Spleen (tissue), 11 donors: ENCODE results near the gene TMEM86A. TPM values are rescaled to one million over a fixed set of nuclear protein-coding genes. Genes with fewer than 3 reads are reported as not detected.

Experiments
- DNase-seq: peaks from one replicate; pipeline ENCODE4 v3.0.0-alpha.2; 2020
- H3K27ac ChIP-seq, 8 donors: fragments of 200-600 bp; sonication (generic) in 7 of 8; 1 replicate in 4 of 8; 2 replicates in 4 of 8; pipeline versions ENCODE4 v1.5.0 to v1.8.0; 2016 to 2021; ENCODE audit warnings: inconsistent platforms in 4 of 8, mild to moderate bottlenecking in 4 of 8, moderate library complexity in 1 of 8
- H3K27me3 ChIP-seq, 7 donors: fragments of 200-600 bp; sonication (generic) in 6 of 7; replicated peaks in 1 of 7; 1 replicate in 4 of 7; 2 replicates in 3 of 7; pipeline versions ENCODE4 v1.5.0 to v1.8.0; 2016 to 2021; ENCODE audit warnings: inconsistent platforms in 3 of 7, mild to moderate bottlenecking in 1 of 7
- H3K36me3 ChIP-seq, 6 donors: fragments of 200-600 bp; sonication (generic) in 5 of 6; 1 replicate in 4 of 6; 2 replicates in 2 of 6; pipeline versions ENCODE4 v1.5.0 to v1.8.0; 2016 to 2021; ENCODE audit warnings: inconsistent platforms in 2 of 6
- H3K4me1 ChIP-seq, 6 donors: fragments of 200-600 bp; sonication (generic) in 5 of 6; 1 replicate in 3 of 6; 2 replicates in 3 of 6; pipeline versions ENCODE4 v1.5.0 to v1.8.0; 2016 to 2021; ENCODE audit warnings: inconsistent platforms in 3 of 6
- H3K4me3 ChIP-seq, 8 donors: fragments of 200-600 bp; sonication (generic) in 7 of 8; 1 replicate in 4 of 8; 2 replicates in 4 of 8; pipeline versions ENCODE4 v1.5.0 to v1.8.0; 2016 to 2021; ENCODE audit warnings: inconsistent platforms in 4 of 8, mild to moderate bottlenecking in 4 of 8, moderate library complexity in 2 of 8
- H3K9me3 ChIP-seq, 8 donors: fragments of 200-600 bp; sonication (generic) in 7 of 8; 1 replicate in 4 of 8; 2 replicates in 4 of 8; pipeline versions ENCODE4 v1.5.0 to v1.8.0; 2016 to 2021; ENCODE audit warnings: inconsistent platforms in 4 of 8
- CTCF ChIP-seq, 11 experiments: fragments of 200-600 bp in 7 of 11; fragments of 450-650 bp in 4 of 11; sonication (generic) in 4 of 11; IDR thresholded peaks in 8 of 11; conservative IDR thresholded peaks in 3 of 11; 1 replicate in 7 of 11; 2 replicates in 4 of 11; pipeline versions ENCODE4 v1.4.0 to v1.8.0; 2016 to 2021; ENCODE audit warnings: antibody characterized with exemption in 11 of 11, inconsistent platforms in 4 of 11, mild to moderate bottlenecking in 1 of 11
- POLR2A ChIP-seq, 3 donors: fragments of 450-650 bp; IDR thresholded peaks; one replicate each; pipeline ENCODE4 v1.5.1; 2017; ENCODE audit warnings: antibody characterized with exemption in 3 of 3, mild to moderate bottlenecking in 1 of 3
- POLR2AphosphoS5 ChIP-seq, 3 donors: sonication (generic); formaldehyde crosslinking; IDR thresholded peaks; one replicate each; pipeline ENCODE4 v1.5.1; 2017; ENCODE audit warnings: antibody characterized with exemption in 3 of 3
- WGBS, 5 donors: extraction: QIAGEN DNeasy Blood & Tissue Kit in 3 of 5; methylation state at CpG; one replicate each; pipeline versions ENCODE4 v1.1.5 to v1.1.7; 2013 to 2018; 5-methylcytosine and 5-hydroxymethylcytosine counted together
- intact Hi-C: fragments of 100-400 bp; cut with DNase I; formaldehyde crosslinking; loops from one replicate; pipeline ENCODE4 v1.15.0; 2023; ENCODE audit warnings: low total_unique reads
- polyA plus RNA-seq, 3 donors: library from polyadenylated mRNA; stranded (reverse); fragments of 200-250 nt; gene quantifications; one replicate each; pipeline ENCODE4 v1.2.1, GENCODE V29; 2013
- total RNA-seq, 7 donors: library from RNA; depleted of rRNA in 3 of 7; stranded (reverse); fragments of >200 nt in 3 of 7; fragmentation: NEBNext Ultra II Directional in 4 of 7; extraction: Animal tissue kit (Norgen Biotek cat#: 25700) in 4 of 7; gene quantifications; one replicate each; pipeline versions ENCODE4 v1.1.0 to v1.2.1, GENCODE V29; 2016 to 2021
- donor health status: healthy with polysubstance abuse.
- donor health status: DM: no; HTN: no; CAD: no; lungs with moderate emphysema.
- donor health status: DM: no; HTN: no; CAD: no.
- donor health status: Bipolar disorder and iron deficiency.
- donor health status: healthy.
- donor health status: DM: no; HTN: no; CAD: no.
- donor health status: DM: yes; HTN: yes; CAD: no.

Gene TMEM86A
- total and polyA plus RNA-seq, 10 donors: 0.98 to 25.0 (median 9.9) TPM

GRCh38 chr11:18741783-18742182 lies 43.2 kb downstream of the TMEM86A start:
- intact Hi-C loops: no loop called here
- WGBS, 5 donors: 83 to 89% (median 85%) methylated on average over 3 of the region's 3 CpGs
- H3K4me3 ChIP-seq: no peak overlapping the region
- H3K4me1 ChIP-seq: no peaks in the 10 kb centered on the region
- H3K27ac ChIP-seq: no peak overlapping the region
- H3K27me3 ChIP-seq: no peaks in the 10 kb centered on the region
- no peak for DNase-seq
- no peaks in the 10 kb centered on the region for H3K9me3 ChIP-seq
- TF ChIP-seq POLR2AphosphoS5 (IDR thresholded peaks at IDR 0.05): no peak
- no peak for TF ChIP-seq POLR2A (IDR thresholded peaks at IDR 0.05)
- TF ChIP-seq CTCF (IDR thresholded peaks at IDR 0.05 in 8 of 11, conservative IDR thresholded peaks at IDR 0.05 in 3 of 11): no peak
- H3K36me3 ChIP-seq: no peaks in the 10 kb centered on the region

GRCh38 chr11:18743365-18743764 lies 44.8 kb downstream of the TMEM86A start:
- DNase-seq: no peak
- no peaks in the 10 kb centered on the region for H3K4me1 ChIP-seq
- no peaks in the 10 kb centered on the region for H3K9me3 ChIP-seq
- TF ChIP-seq POLR2A (IDR thresholded peaks at IDR 0.05) (no peak), CTCF (IDR thresholded peaks at IDR 0.05 in 8 of 11, conservative IDR thresholded peaks at IDR 0.05 in 3 of 11) (no peak), POLR2AphosphoS5 (IDR thresholded peaks at IDR 0.05) (no peak)
- 89 to 96% (median 90%) methylated on average over 7 to 10 of the region's 10 CpGs for WGBS, 5 donors
- no peaks in the 10 kb centered on the region for H3K36me3 ChIP-seq
- H3K27me3 ChIP-seq: no peaks in the 10 kb centered on the region
- intact Hi-C loops: no loop called here
- no peak overlapping the region for H3K27ac ChIP-seq
- no peak overlapping the region for H3K4me3 ChIP-seq

GRCh38 chr11:18743900-18744514 lies 45.4 kb downstream of the TMEM86A start:
- Histone ChIP-seq H3K4me1 (no peaks in the 10 kb centered on the region), H3K9me3 (no peaks in the 10 kb centered on the region), H3K4me3 (no peak overlapping the region), H3K36me3 (no peaks in the 10 kb centered on the region), H3K27ac (no peak overlapping the region), H3K27me3 (no peaks in the 10 kb centered on the region)
- DNase-seq: no peak
- intact Hi-C loops: no loop called here
- WGBS, 5 donors: 77 to 89% (median 85%) methylated on average over 15 of the region's 15 CpGs
- TF ChIP-seq POLR2AphosphoS5 (IDR thresholded peaks at IDR 0.05) (no peak), POLR2A (IDR thresholded peaks at IDR 0.05) (no peak), CTCF (IDR thresholded peaks at IDR 0.05 in 8 of 11, conservative IDR thresholded peaks at IDR 0.05 in 3 of 11) (no peak)

- no peak overlapping the region for H3K27ac ChIP-seq
- 81 to 89% (median 86%) methylated on average over 6 of the region's 6 CpGs for WGBS, 5 donors
- no peaks in the 10 kb centered on the region for H3K4me1 ChIP-seq
- no peak overlapping the region for H3K4me3 ChIP-seq
- no peaks in the 10 kb centered on the region for H3K36me3 ChIP-seq
- H3K27me3 ChIP-seq: no peaks in the 10 kb centered on the region
- intact Hi-C loops: no loop called here
- no peaks in the 10 kb centered on the region for H3K9me3 ChIP-seq
- DNase-seq: no peak
- no peak for TF ChIP-seq CTCF (IDR thresholded peaks at IDR 0.05 in 8 of 11, conservative IDR thresholded peaks at IDR 0.05 in 3 of 11)
- TF ChIP-seq POLR2AphosphoS5 (IDR thresholded peaks at IDR 0.05): no peak
- TF ChIP-seq POLR2A (IDR thresholded peaks at IDR 0.05): no peak
Observed at GRCh38 chr11:18745251-18745650, 46.7 kb downstream of the TMEM86A start.
